ENCODE data around the gene SAPCD1. TPM values are rescaled to one million over a fixed set of nuclear protein-coding genes. Genes with fewer than 3 reads are reported as not detected.

SAPCD1 gene
- total RNA-seq, 1 experiment from 2014 or later, result 3.2 TPM

GRCh38 chr6:31782126-31782855, 19.8 kb downstream of the SAPCD1 start:
- no peak overlapping the region for H3K18ac ChIP-seq (ENCODE audit: insufficient read length, low read depth, low read length)
- TF ChIP-seq CTCF (conservative IDR thresholded peaks at IDR 0.05), result no peak
- H4K5ac ChIP-seq (ENCODE audit: insufficient read length, low read depth, low read length), result no peak overlapping the region
- H4K8ac ChIP-seq (replicated peaks; ENCODE audit: insufficient read length, low read depth, low read length), result no peak overlapping the region
- H3K9me3 Mint-ChIP-seq, result no peaks in the 10 kb centered on the region
- no peak overlapping the region for H2BK120ac ChIP-seq (ENCODE audit: low read depth, low read length, poor library complexity, severe bottlenecking)
- no peak overlapping the region for H3K4me3 Mint-ChIP-seq
- H2BK12ac ChIP-seq (ENCODE audit: insufficient read length, low read depth, low read length), result no peak overlapping the region
- H3K79me2 ChIP-seq (ENCODE audit: insufficient read depth, low read length), result no peaks in the 10 kb centered on the region
- no peaks in the 10 kb centered on the region for H3K4me1 ChIP-seq (ENCODE audit: insufficient read depth, low read length)
- H3K36me3 Mint-ChIP-seq (ENCODE audit: insufficient read depth in 1 of 3, low read depth in 3 of 3), result peaks cover 47 to 82% (median 66%) of the 10 kb centered on the region in 3 experiments
- H3K9me3 ChIP-seq (ENCODE audit: control insufficient read depth, low read depth, low read length), result no peaks in the 10 kb centered on the region
- H3K23ac ChIP-seq (ENCODE audit: insufficient read length, low read depth, low read length), result no peak overlapping the region
- H2BK20ac ChIP-seq (ENCODE audit: low read depth, low read length, poor library complexity, severe bottlenecking), result no peak overlapping the region
- no peaks in the 10 kb centered on the region for H3K27me3 Mint-ChIP-seq (ENCODE audit: low read depth)
- no peak overlapping the region for H3T11ph ChIP-seq (ENCODE audit: low read length)
- no peak overlapping the region for H3K9ac ChIP-seq (ENCODE audit: extremely low read depth, insufficient read length, low read length)
- H2AFZ ChIP-seq (ENCODE audit: low read length), result no peak overlapping the region
- no peak overlapping the region for H3K4me2 ChIP-seq (ENCODE audit: insufficient read depth, insufficient read length, low read length)
- no peaks in the 10 kb centered on the region for H3K23me2 ChIP-seq (ENCODE audit: insufficient read length, low read depth, low read length, poor library complexity, severe bottlenecking)
- H2BK15ac ChIP-seq (ENCODE audit: low read depth, low read length), result no peak overlapping the region
- peak overlapping the region in 1 of 3 experiments; percentile 22; a peak in 1 of 7 replicates for H3K27ac Mint-ChIP-seq
- H3K56ac ChIP-seq (ENCODE audit: insufficient read length, low read depth, low read length), result no peak overlapping the region
- no peaks in the 10 kb centered on the region for H3K79me1 ChIP-seq (ENCODE audit: insufficient read depth, low read depth, low read length, poor library complexity, severe bottlenecking)
- H3K27ac ChIP-seq (ENCODE audit: insufficient read length, low read depth, low read length), result no peak overlapping the region
- no peak overlapping the region for H2BK5ac ChIP-seq (ENCODE audit: insufficient read length, low read length)
- H3K14ac ChIP-seq (ENCODE audit: insufficient read depth, low read length), result no peak overlapping the region
- H2AK5ac ChIP-seq (ENCODE audit: insufficient read length, low read length), result no peak overlapping the region
- H4K91ac ChIP-seq (ENCODE audit: insufficient read length, low read depth, low read length), result no peak overlapping the region
- no peaks in the 10 kb centered on the region for H3K27me3 ChIP-seq (ENCODE audit: insufficient read depth, low read length)
- no peak overlapping the region for H3K4ac ChIP-seq (ENCODE audit: low read depth, low read length)
- DNase-seq, result no peak
- no peaks in the 10 kb centered on the region for H4K20me1 ChIP-seq (ENCODE audit: control insufficient read depth, insufficient read depth, insufficient read length)
- WGBS (ENCODE audit: extremely low coverage, insufficient read length, low lambda C conversion rate), result no CpG with 5 or more reads among the region's 32 CpGs
- H3K4me1 Mint-ChIP-seq, result 0 out of 4 replicates have a peak, but pooled peaks cover 0 to 4% of the 10 kb centered on the region in 2 experiments
